HT1080 (cell line): ENCODE results near the gene IFIT1B. TPM values are rescaled to one million over a fixed set of nuclear protein-coding genes. Genes with fewer than 3 reads are reported as not detected.
"Not testable (repeated sequence)": the region's sequence is repeated elsewhere in the genome, so short reads cannot be mapped to it uniquely, and the experiment has no call there.

Experiments
- DNase-seq: peaks from one replicate; pipeline ENCODE4 v3.0.0-alpha.2; 2015; ENCODE audit warnings: low read depth
- total RNA-seq: library from RNA; depleted of rRNA; stranded (reverse); fragments of >200 nt; shearing (Covaris generic); gene quantifications from 2 replicates; pipeline ENCODE4 v1.2.3, GENCODE V29; 2014

Gene IFIT1B
- total RNA-seq, 1 experiment from 2014 or later: not detected

DNA sequence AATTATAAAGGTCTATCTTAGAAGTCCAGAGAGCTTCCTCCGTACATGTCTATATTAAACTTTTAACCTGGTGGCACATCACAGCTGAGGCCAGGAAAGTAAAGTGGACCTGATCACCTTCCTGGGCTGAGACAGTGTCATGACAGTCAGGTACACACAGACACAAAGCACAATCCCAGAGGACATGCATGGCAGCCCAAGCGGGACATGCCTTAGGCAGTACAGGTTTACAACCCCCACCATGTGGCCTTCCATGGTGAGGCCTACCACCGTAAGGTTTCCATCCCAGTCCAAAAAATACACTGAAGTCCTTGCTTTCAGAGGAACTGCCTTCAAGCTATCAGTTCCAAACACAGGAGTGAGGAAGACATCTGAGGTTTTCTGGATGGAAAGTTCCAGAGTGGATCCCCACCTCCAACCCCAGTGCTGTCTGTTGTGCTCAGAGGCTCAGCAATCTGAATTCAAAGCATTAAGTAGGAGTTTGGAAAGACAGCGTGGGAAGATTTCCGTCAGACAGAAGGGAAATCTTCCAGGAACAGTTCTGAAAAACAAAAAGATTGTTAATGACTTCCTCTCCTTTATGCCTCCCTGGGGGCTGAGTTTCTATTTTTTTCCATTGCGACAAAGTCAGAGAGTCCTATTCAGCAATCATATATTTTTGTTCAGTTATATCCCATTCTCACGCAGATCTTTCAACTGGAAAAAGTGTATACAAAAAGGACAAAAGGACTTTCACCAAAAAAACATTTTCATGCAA is 30.0 kb upstream of the IFIT1B start:
- DNase-seq: no peak

DNA sequence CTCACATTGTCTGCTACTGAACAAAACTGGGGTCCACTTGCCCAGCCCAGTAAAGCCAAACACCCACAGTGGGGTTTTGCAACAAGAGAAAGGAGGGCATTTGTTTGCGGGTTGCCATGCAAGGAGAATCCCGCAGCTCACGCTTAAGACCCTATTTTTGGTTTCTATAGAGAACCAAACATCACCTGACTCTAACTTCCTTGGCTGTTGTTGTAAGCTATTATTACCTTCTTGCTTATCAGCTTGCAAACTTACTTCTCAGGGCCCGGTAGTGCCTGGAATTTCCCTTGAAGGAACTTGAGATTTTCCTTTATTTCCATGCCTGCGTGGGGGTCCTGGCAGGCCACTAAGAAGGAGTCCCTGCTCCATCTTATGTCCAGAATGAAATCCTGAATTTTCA is 29.4 kb upstream of the IFIT1B start:
- DNase-seq: no peak

DNA sequence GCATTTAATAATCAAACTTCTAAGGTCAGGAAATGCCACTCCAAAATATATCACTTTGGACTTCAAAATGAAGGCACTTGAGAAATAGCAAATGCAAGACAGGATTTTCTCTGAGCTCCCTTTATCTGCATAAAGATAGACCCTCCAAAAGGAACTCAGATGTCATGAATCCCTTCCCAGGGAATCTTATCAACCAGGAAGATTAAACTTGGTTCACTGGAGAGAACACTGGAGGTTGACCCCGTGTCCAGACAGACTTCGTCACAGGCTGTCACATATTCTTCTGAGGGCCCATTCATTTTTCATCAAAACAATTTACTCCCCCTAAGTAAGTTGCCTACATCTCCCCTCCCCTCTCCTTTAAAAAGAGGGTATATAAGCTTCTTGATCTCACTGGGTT is 28.9 kb upstream of the IFIT1B start:
- no peak for DNase-seq

DNA sequence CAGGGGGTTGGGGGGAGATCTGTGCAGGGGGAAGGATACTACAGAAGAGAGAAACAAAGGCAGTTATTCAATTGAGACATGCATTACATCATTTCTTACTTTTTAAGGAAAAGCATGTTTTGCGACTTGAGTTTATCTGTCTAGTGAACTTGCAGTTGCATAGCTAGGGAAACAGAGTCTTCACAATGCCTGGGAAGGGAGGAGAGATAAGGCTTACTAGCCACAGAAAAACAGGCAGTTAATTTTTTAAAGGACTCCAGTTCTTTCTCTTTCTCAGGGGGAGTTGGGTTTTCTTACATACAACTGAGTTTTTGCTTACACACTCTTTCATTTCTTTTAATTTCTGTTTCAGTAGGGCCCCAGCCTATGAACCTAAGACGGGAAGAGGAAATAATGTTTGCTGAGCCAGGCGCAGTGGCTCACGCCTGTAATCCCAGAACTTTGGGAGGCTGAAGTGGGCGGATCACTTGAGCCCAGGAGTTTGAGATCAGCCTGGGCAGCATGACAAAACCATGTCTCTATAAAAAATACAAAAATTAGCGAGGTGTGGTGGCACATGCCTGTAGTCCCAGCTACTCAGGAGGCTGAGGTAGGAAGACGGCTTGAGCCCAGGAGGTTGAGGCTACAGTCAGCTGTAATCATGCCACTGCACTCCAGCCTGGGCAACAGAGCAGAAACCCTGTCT is 27.1 kb upstream of the IFIT1B start:
- DNase-seq: not testable (repeated sequence)

DNA sequence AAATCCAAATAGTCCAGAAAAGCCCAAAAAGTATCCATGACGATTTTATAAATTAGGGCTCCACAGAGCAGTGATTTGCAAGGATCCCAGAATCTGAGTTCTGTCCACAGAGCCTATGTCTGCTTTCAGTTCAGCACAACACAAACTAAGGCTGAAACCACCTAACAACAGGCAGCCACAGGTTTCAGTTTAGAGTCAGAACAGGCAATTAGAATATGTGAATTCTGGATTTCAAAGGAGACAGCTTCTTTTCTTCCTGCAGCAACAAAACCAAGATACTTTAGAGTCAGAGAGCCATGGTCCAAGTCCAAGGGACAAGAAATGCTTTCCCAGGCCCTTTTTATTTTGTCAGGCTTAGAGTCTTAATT is 26.5 kb upstream of the IFIT1B start:
- DNase-seq: no peak

DNA sequence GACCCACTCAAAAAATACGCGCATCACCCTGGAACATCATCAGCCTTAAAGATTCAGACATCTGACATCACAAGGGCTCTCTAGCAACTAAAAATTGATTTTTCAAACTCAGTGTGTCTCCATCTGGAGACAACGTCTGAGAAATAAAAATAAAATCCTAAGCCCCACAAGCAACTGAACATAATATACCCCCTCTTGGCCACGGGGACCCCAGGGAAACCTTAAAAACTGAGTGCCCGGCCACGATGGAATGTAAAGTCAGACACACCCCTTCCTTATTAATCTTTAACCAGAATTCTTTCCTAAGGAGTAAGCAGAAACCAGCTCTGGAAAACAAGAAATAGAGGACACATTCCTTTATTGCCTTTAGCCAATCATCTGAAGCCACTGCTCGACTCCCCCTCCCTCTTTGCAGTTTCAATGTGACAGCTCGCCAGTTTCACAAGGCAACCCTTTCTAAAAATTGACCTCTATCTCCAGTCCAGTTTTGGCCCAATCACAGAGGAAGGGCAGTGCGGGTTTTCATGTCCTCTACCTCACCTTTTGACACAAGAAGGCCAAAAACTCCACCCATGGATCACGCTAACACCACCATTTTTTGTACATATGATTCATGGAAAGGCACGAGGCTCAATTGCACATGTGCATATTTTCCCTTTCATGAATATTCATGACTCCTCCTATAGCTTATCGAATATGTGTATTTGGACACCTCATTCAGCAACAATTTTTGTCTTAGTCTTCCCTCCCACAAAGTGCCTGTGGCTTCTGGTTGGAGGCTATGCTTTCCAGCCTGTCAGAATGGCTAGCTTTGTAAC is 25.9 kb upstream of the IFIT1B start:
- DNase-seq: peak; percentile 88

DNA sequence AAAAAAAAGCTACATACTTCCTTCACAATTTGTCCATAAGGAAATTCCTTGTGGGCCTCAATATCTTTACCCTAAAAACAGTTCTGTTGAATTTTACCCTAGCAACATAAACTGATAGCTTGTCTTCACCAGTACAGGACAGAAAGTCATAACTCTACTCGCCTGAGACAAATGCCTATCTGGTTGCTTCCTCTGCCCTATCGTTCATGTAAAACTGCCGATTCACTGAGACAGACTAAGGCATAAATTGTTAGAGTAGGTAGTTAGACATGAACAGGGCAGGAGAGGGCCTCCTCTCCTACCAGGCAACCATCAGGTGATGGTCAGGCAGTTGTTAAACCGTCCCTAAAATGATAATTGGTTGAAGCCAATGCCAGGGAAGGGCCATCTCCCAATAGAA is 25.1 kb upstream of the IFIT1B start:
- no peak for DNase-seq

DNA sequence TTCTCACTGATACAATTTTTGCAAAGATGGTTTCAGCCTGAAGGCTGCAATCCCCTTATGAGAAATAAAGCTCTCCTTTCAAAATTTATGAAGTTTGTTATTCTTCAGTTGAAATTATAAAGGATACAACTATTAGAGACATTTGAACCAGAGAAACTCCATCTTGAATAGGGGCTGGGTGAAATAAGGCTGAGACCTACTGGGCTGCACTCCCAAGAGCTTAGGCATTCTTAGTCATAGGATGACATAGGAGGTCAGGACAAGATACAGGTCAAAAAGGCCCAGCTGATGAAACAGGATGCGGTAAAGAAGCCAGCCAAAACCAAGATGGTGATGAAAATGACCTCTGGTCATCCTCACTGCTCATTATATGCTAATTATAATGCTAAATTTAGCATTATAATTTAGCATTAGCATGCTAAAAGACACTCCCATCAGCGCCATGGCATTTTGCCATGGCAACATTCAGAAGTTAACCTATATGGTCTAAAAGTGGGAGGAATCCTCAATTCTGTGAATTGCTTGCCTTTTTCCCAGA is 22.4 kb upstream of the IFIT1B start:
- peak; percentile 84 for DNase-seq

DNA sequence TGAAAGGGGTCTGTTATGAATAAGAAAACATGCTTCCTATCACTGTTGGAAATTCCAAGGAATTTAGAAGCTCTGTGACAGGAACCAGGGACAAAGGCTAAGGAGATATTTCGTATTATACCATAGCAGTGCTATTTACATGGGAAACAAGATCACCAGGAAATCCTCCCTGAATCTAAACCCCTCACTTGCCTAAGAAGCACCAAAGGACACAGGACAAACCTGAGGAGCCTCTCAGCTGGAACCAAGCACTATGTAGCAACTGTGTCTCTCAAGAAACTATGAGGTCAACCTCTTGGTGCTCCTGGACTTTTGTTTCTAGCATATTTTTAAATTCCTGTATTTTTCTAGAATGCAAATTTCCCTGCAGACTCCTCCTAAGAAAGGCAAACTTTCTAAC is 20.8 kb upstream of the IFIT1B start:
- no peak for DNase-seq

DNA sequence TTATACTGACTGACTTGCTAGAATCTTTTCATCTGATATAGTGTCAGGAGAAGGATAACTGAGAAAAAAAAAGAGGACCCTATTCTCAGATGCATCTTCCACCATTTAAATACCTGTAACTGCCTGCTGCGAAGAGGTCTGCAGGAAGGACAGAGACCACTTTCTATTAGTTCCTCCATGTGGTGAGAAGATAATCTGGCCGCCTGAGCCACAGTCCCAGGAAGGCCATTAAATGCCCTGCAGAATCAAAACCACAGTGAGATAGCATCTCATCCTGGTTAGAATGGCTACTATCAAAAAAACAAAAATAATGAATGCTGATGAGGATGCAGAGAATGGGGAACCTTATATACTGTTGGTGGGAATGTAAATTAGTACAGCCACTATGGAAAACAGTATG is 19.9 kb upstream of the IFIT1B start:
- DNase-seq: no peak

DNA sequence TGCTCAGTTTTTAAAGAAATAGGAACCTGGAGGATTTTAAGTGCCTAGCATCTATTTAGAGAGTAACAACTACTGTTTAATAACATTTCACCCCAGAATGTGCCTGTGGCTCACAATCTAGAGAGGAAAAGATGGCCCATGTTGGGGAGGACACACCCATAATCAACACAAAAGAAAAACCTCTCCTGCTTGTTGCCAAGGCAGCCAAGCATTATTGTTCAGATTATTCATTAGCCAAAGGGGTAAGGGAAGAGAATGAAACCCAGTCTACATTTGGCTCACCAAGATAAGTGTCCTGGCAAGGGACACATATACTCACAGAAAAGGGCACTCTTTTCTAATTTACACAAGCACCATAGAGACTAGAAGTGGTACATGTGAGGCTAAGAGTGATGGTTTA is 17.7 kb upstream of the IFIT1B start:
- no peak for DNase-seq

DNA sequence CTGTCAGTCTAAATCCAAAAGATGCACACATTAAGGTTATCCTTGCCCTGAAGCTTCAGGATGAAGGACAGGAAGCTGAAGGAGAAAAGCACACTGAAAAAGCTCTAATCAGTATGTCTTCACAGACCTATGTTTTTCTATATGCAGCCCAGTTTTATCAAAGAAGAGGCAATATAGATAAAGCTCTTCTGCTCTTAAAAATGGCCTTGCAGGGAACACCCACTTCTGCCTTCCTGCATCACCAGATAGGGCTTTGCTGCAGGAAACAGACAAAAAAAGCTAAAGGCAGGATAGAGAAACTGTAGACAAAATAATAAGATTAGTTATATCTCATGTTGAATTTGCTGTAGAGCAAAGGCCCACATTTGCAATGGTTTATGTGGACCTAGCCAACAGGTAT is 14.9 kb upstream of the IFIT1B start:
- no peak for DNase-seq

DNA sequence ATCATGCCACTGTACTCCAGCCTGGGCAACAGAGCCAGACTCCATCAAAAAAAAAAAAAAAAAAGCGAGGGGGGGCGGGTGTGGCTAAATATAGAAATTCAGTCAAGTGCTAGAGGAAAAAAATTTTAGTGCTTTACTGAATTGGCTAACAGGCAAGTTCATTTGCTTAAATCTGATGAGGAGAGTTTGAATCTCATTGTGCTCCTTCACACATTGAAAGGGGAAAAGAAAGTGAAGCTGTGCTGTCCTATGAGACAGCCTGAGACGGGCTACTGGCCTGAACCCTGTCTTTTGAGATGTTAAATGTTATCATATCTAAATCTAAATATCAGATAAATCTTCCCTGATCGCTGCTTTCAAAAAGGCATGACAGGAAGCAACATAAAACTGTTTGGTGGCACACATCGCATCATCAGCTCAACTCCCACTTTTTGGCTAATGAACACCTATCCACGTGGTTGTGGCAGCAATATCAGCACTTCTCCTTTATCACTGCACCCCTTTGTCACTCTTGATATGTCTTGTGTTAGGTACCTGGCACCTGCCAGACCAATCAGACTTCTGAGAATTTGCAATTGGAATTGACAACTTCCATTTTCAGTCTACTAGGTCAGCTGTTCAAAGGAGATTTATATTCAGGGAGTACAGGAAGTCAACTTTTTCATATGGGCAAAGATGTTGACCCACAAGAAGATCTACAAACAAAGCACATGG is 14.0 kb upstream of the IFIT1B start:
- DNase-seq: no peak

DNA sequence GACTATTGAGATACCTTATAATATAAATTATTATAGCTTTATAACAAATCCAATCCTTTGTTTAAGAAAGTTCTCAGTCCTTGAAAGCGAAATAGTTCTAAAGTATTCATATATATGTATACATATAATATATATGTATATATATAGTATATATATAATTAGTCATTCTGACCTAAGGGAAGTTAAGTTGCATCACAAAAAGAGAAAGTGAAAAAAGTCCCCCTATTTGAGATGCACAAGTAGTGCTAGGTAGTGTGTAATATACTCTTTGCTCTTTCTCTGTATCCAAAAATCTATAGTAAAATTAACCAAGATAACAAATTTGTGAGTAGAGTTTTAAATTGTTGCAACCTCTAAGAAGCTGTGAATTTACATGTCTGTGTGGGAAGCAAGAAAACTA is 13.3 kb upstream of the IFIT1B start:
- no peak for DNase-seq

DNA sequence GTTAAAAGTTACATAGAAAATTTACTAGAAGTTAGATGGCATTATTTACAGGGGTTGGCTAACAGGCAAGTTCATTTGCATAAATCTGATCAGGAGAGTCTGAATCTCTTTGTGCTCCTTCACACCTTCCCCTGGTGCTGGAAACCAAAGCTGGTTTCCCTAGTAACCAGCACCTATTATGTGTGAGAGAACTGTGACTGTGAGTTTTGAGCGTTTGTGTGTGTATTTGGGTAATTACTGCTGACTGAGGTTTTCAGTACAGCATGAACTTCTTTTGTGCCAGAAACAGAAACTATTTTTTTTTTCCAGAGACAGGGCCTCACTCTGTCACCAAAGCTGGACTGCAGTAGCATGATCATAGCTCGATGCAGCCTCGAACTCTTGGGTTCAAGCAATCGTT is 10.3 kb upstream of the IFIT1B start:
- no peak for DNase-seq

DNA sequence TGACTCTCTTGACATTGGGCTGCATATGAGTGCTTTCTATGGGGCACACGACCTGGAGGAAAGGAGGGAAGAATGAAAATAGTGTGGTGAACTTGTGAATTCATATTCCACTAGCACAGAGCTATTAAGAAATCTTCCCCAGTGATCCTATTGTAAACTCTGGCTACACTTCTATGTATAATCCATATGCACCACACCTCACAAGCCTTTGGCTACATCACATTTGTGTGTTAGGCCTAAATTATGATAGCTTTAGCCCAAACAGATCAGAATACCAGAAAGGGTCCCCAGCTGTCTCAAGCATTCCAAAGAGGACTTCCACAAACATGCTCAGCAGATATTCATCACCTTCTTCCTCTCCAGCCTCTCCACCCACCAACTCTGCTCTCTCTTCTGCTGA is 9.7 kb upstream of the IFIT1B start:
- no peak for DNase-seq

DNA sequence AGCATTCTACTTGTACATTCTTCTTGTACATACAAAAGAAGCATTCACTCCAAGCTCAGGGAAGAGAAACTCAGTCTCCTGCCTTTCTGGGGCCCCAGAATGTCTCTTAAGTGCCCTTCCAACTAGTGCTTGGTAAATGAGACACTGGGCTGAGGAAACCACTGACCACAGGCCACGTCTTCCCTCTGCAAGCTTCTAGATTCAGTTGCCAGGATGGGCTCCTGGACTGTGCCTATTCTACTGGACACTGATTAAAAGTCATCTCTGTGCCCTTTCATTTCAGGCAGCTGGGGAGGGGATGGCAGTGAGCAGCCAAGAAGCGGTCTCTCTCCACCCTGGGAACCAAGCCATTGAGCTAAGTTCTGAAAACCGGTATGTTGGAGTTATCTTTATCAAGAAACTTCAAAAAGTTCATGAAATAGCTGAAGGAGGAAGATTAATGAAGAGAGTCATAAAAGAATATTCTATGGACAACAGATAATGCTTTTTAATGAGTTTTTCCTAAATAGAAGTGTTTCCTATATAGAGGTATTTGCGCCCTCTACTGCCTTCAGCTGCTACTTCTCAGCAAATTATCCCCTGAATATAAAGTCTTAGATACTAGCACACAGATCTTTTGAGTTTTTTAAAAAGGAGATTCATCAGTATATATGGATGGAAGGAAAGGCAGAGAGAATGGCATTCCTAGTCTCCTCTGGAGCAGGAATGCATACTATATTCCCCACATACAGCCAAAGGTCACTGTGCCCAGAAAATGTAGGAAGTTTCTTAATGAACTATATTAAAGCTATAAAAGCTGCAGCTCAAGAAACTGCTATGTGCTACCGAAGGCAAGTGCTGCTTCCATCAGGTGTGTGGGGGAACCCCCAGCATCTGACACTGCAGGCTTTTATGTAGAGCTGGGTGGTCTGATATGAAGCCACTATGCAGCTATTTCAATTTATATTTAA is 8.4 kb upstream of the IFIT1B start:
- peak; percentile 32 for DNase-seq

DNA sequence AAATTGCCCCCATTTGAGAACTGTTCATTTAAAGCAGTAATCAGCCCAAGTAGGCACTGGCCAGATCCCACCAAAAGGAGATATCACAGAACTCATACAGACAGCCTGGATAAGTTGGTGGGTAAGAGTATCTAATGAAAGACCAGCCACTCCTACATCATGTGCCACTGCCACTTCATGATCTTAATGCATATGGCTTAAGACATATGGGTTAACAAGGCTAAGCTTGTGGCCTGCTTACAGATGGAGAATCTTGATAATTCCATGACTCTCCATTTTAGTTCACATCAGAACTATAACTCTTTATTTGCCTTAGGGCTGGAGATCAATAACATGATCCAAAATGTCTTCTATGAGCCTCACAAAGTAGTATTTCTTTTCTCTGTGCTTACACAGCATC is 6.8 kb upstream of the IFIT1B start:
- DNase-seq: no peak

DNA sequence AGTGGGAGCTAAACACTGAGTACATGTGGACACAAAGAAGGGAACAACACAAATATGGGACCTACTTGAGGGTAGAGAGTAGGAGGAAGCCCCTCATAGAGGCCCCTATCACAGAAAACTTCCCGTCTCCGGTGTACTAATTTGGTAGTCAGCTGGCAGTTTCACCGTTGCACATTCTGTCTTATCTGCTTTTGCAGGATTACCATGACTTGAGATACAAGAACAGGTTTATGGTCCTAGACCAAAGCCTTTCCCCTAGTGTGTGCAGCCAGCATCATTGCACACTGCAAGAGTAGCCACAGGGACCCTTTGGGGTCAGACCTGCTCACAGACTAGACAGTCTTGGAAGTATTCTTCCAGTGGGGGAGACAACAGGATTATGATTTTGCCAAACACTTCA is 5.9 kb upstream of the IFIT1B start:
- DNase-seq: no peak
